HFF-Myc (cell line): Measurements from ENCODE around the gene RPS14.

Experiments used
- DNase-seq: peaks from one replicate; pipeline ENCODE4 v3.0.0-alpha.2; 2011; ENCODE audit warnings: low read depth; ENCODE audit errors: extremely low read depth
- H3K4me3 ChIP-seq: replicated peaks from 2 replicates; pipeline ENCODE4 v1.5.1; 2011; ENCODE audit warnings: low read depth, mild to moderate bottlenecking, control low read depth, low read length
- CTCF ChIP-seq: IDR thresholded peaks from 2 replicates; pipeline ENCODE4 v1.5.1; 2012; ENCODE audit warnings: mild to moderate bottlenecking, low read depth, low read length, control low read depth; ENCODE audit errors: missing control alignments

RPS14 gene

DNA sequence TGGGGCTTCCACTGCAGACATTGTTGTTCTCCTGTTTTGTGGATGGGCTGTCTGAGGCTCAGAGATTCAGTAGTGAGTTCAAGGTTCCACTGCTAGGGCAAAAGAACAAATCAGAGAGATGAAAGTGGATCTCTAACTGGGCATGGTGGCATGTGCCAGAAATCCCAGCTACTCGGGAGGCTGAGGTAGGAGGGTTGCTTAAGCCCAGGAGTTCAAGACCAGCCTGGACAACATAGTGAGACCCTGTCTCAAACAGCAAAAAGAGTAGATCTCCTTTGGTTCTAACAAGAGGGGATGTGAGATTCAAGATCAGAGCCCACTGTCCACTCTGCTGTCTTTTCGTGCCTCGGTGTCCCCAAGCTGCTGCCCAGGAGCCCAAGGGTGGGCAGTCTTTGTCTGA, 46.6 kb upstream of the RPS14 start:
- DNase-seq, result no peak
- no peak overlapping the region for H3K4me3 ChIP-seq
- no peak for TF ChIP-seq CTCF

DNA sequence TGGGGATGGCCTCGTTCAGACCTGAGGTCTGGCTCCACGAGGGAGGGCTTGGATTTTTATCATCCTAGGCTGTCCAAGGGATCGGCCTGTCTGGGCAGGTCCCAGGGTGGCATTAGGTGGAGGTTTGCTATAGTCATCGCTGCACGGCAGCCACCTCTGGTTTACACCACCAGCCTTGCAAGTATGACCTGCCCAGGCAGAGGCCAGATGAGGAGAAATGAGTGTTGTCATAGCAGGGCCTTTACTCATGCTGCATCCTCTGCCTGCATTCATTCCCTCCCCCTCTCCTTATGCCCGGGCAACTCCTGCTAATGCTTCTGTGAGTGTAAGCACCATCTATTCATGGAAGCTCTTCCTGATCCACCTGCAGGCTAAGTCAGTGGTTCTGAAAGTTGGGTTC, 43.1 kb upstream of the RPS14 start:
- no peak for TF ChIP-seq CTCF
- H3K4me3 ChIP-seq, result no peak overlapping the region
- DNase-seq, result no peak

- DNase-seq, result no peak
- H3K4me3 ChIP-seq, result no peak overlapping the region
Observed at GRCh38 chr5:150491876-150492275, 42.3 kb upstream of the RPS14 start.

GRCh38 chr5:150490754-150491153, 41.2 kb upstream of the RPS14 start:
- DNase-seq, result no peak
- no peak overlapping the region for H3K4me3 ChIP-seq
- no peak for TF ChIP-seq CTCF

More at GRCh38 chr5:150491876-150492275, 42.3 kb upstream of the RPS14 start:
- no peak for TF ChIP-seq CTCF

- H3K4me3 ChIP-seq, result no peak overlapping the region
- TF ChIP-seq CTCF, result no peak
- no peak for DNase-seq
Observed at GRCh38 chr5:150490296-150490669, 40.7 kb upstream of the RPS14 start.

GRCh38 chr5:150489360-150490295, 40.1 kb upstream of the RPS14 start:
- no peak for TF ChIP-seq CTCF
- DNase-seq, result no peak
- peak overlapping the region; percentile 74; the same call in 1 of the 2 replicates for H3K4me3 ChIP-seq
